AG04449 (cell line): ENCODE measurements around the gene TEN1.

Experiments used
- CTCF ChIA-PET: fragments of 350-600 bp; formaldehyde crosslinking; extraction: SDS; loops from one replicate; lab custom pipeline; 2021; ENCODE audit warnings: antibody characterized with exemption; lab: Yijun Ruan, JAX
- POLR2A ChIA-PET: fragments of 400-600, 350-600 bp; formaldehyde crosslinking; extraction: SDS; loops from one replicate; lab custom pipeline; 2020; ENCODE audit warnings: antibody characterized with exemption, inconsistent platforms; lab: Yijun Ruan, JAX
- DNase-seq: peaks from one replicate; pipeline ENCODE4 v3.0.0-alpha.2; 2010; ENCODE audit warnings: low read depth, low spot score
- H3K4me3 ChIP-seq: 2 replicates; pipeline ENCODE4 v1.5.1; 2011; ENCODE audit warnings: low read depth, mild to moderate bottlenecking, control low read depth, low read length
- CTCF ChIP-seq: IDR thresholded peaks from one replicate; pipeline ENCODE4 v1.5.1; 2011; ENCODE audit warnings: mild to moderate bottlenecking, moderate library complexity, low read length, control low read depth, inconsistent platforms; ENCODE audit not compliant: insufficient read depth; ENCODE audit errors: missing control alignments

TEN1 gene

GRCh38 chr17:76033139-76033538 is 54.1 kb downstream of the TEN1 start:
- no peak for DNase-seq
- H3K4me3 ChIP-seq, result no peak overlapping the region
- POLR2A ChIA-PET, result no interaction called here
- CTCF ChIA-PET, result interaction anchor here (0.8 to 7.0 kb wide), 9 partner anchors 9 to 246 kb away, joined by 3 to 50 read pairs (median 5); no protein-coding TSS in a partner anchor
- TF ChIP-seq CTCF, result no peak

DNA sequence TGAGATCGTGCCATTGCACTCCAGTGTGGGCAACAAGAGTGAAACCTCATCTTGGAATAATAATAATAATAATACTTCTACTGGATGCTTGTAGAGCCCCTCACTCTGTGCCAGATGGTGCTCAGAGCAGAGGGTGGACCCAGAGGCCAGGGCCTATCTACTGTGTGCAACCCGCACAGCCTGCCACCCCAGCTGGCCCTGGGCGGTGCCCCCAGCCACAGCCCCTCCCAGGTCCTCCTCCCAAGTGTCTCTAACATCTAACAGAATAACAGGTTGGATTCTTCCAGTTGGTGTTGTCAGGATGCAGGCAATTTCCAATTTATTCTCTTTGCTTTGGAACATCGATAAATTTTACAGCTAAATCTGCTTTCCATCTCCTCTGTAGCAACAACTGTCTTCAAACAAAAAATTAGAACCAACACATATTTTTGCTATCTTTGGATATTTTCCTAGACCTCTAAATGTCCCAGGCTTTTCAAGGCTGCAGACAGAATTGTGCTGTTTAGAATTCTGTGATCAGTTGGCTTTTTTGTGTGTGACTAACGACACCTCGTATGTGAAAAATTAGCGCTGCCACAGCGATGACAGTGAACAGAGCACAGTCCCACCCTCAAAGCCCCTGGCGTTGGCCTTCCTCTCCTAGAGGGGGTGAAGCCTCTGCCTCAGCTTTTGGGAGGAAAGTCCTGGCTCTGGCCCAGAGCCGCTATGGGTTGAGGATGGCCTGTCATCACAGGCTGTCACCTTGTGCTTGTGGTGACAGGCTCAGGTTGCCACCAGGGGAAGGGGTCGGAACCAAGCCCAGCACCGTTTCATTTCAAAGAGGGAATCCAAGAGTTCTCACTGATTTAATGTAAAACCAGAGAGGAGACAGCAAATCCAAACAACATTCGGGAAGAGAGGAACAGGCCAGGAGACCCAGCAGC is 55.6 kb downstream of the TEN1 start:
- POLR2A ChIA-PET, result no interaction called here
- H3K4me3 ChIP-seq, result no peak overlapping the region
- no peak for TF ChIP-seq CTCF
- CTCF ChIA-PET, result interaction anchor here (1.3 to 7.0 kb wide), 4 partner anchors 21 to 245 kb away, joined by 3 to 50 read pairs (median 7); no protein-coding TSS in a partner anchor
- DNase-seq, result no peak

GRCh38 chr17:76036497-76037261 is 57.6 kb downstream of the TEN1 start:
- no peak for TF ChIP-seq CTCF
- CTCF ChIA-PET, result interaction anchor here (0.9 to 7.4 kb wide), 3 partner anchors 12 to 31 kb away, joined by 3 to 52 read pairs (median 5); no protein-coding TSS in a partner anchor
- POLR2A ChIA-PET, result no interaction called here
- H3K4me3 ChIP-seq, result no peak overlapping the region
- no peak for DNase-seq

GRCh38 chr17:76038050-76038449 is 59.0 kb downstream of the TEN1 start:
- H3K4me3 ChIP-seq, result no peak overlapping the region
- CTCF ChIA-PET, result interaction anchor here (1.3 to 7.4 kb wide), 2 partner anchors 24 to 242 kb away, joined by 3 to 52 read pairs; no protein-coding TSS in a partner anchor

GRCh38 chr17:76039121-76039520 is 60.1 kb downstream of the TEN1 start:
- DNase-seq, result no peak
- H3K4me3 ChIP-seq, result no peak overlapping the region
- TF ChIP-seq CTCF, result no peak
- ChIA-PET CTCF (interaction anchor here (7.4 kb wide), 1 partner anchor 25 kb away, joined by 52 read pairs; no protein-coding TSS in a partner anchor), POLR2A (no interaction called here)

More at GRCh38 chr17:76038050-76038449, 59.0 kb downstream of the TEN1 start:
- POLR2A ChIA-PET, result no interaction called here
- TF ChIP-seq CTCF, result no peak
- no peak for DNase-seq
